Activated effector memory CD4-positive, alpha-beta T cell treated with Interleukin-2 at 50 U/mL for 16 hours (primary cell): ENCODE data around the gene PCDH11X.
"Not testable (repeated sequence)": the region's sequence is repeated elsewhere in the genome, so short reads cannot be mapped to it uniquely, and the experiment has no call there.

Experiments used
- DNase-seq: peaks from one replicate; pipeline ENCODE4 v3.0.0-alpha.2; 2020

Gene PCDH11X, protein sequence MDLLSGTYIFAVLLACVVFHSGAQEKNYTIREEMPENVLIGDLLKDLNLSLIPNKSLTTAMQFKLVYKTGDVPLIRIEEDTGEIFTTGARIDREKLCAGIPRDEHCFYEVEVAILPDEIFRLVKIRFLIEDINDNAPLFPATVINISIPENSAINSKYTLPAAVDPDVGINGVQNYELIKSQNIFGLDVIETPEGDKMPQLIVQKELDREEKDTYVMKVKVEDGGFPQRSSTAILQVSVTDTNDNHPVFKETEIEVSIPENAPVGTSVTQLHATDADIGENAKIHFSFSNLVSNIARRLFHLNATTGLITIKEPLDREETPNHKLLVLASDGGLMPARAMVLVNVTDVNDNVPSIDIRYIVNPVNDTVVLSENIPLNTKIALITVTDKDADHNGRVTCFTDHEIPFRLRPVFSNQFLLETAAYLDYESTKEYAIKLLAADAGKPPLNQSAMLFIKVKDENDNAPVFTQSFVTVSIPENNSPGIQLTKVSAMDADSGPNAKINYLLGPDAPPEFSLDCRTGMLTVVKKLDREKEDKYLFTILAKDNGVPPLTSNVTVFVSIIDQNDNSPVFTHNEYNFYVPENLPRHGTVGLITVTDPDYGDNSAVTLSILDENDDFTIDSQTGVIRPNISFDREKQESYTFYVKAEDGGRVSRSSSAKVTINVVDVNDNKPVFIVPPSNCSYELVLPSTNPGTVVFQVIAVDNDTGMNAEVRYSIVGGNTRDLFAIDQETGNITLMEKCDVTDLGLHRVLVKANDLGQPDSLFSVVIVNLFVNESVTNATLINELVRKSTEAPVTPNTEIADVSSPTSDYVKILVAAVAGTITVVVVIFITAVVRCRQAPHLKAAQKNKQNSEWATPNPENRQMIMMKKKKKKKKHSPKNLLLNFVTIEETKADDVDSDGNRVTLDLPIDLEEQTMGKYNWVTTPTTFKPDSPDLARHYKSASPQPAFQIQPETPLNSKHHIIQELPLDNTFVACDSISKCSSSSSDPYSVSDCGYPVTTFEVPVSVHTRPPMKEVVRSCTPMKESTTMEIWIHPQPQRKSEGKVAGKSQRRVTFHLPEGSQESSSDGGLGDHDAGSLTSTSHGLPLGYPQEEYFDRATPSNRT (N-terminal part only)

DNA sequence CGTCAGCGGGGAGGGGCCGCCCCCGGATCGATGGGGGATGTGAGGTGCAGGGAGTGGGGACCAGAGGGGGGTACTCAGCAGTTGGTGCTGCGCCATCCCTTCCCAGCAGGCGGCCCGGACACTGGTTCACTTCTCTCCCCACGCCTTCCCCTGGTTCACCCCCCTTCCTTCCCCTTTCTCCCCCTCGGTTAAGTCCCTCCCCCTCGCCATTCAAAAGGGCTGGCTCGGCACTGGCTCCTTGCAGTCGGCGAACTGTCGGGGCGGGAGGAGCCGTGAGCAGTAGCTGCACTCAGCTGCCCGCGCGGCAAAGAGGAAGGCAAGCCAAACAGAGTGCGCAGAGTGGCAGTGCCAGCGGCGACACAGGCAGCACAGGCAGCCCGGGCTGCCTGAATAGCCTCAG, at the start of gene PCDH11X:
Gene PCDH11X, plus strand, starts transcription at position 241 of the 400 bp plus-strand sequence. CDS start 56,130 bp downstream, outside the sequence.
- DNase-seq = not testable (repeated sequence)

DNA sequence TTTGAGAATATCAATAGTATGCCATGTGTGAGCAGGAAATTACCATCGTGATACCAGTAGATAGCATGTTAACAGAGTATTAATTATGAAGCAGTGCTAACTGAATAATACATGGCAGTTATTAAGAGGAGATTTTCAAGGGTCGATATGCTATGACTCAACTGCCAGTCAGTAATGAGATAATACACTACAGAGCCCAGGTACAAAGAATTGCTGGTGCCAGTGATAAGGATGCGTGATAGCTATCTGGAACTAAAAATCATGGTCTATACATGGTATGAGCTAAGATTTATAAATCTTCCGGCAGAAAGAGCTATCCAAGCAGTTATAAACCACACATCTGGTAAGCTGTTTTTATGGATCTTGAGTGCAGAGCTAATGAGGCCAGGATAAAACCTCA, 31.7 kb upstream of the PCDH11X start:
- DNase-seq = not testable (repeated sequence)

- DNase-seq = not testable (repeated sequence)
These were observed 26.2 kb upstream of the PCDH11X start for GRCh38 chrX:91753022-91753421.

GRCh38 chrX:91770619-91771488, 8.3 kb upstream of the PCDH11X start:
- not testable (repeated sequence) for DNase-seq

- not testable (repeated sequence) for DNase-seq
These were observed 5.2 kb upstream of the PCDH11X start for GRCh38 chrX:91773943-91774342.

DNA sequence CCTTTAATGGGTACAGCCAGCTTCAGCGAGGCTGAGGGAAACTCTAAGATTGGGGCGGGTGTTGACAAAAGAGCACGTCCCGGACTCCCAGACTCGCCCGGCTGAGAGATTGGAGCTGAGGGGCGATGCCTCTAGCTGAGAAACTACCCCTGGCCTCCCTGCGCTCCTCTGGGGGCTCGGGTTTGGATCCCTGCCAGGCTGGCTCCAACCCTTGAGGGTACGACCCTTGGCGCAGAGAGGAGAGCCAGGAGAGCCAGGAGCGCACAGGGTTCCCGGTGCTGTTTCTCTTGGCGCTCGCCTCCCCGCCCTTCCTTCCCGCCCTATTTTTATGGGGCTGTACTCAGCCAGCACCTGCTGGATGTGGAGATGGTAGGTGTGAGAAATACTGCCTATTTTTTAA, 833 bp downstream of the PCDH11X start:
- not testable (repeated sequence) for DNase-seq

GRCh38 chrX:91780698-91781097, 1.5 kb downstream of the PCDH11X start:
- DNase-seq = not testable (repeated sequence)

GRCh38 chrX:91781553-91782298, 2.6 kb downstream of the PCDH11X start:
- not testable (repeated sequence) for DNase-seq

GRCh38 chrX:91782825-91783224, 3.6 kb downstream of the PCDH11X start:
- not testable (repeated sequence) for DNase-seq

DNA sequence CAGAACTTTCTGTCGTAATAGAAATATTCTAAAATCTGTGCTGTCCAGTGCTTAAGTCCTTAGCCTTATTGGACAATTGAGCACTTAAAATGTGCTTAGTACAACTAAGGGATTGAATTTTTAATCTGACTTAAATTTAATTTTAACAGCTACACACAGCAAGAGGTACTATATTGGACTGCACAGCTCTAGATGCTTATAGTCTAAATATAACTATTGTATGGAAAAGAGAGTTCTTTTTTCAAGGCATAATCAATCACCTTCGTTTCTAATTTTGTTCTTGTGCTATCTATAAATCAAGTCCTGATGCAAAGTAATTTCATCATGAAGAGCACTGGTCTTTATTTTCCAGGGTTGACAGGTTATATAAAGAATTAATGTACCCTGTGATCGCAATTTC, 38.4 kb downstream of the PCDH11X start:
- DNase-seq = not testable (repeated sequence)

GRCh38 chrX:91825321-91825720, 46.1 kb downstream of the PCDH11X start:
- DNase-seq = not testable (repeated sequence)
